ENCODE measurements around the gene RPS6KA2.
"Not testable (repeated sequence)": the region's sequence is repeated elsewhere in the genome, so short reads cannot be mapped to it uniquely, and the experiment has no call there.

Gene RPS6KA2

GRCh38 chr6:166395351-166395750, 231.7 kb downstream of the RPS6KA2 start:
- no peak for DNase-seq (ENCODE audit: low read depth)
- TF ChIP-seq CTCF (conservative IDR thresholded peaks at IDR 0.05; ENCODE audit: low read depth, low read length) = no peak
- no peak overlapping the region for H3K4me3 ChIP-seq (ENCODE audit: low read length)

- DNase-seq (ENCODE audit: low read depth) = no peak
- no peak overlapping the region for H3K4me3 ChIP-seq (ENCODE audit: low read length)
- TF ChIP-seq CTCF (conservative IDR thresholded peaks at IDR 0.05; ENCODE audit: low read depth, low read length) = no peak
Measured at GRCh38 chr6:166394036-166394892, 232.8 kb downstream of the RPS6KA2 start.

GRCh38 chr6:166393535-166393823, 233.6 kb downstream of the RPS6KA2 start:
- no peak for DNase-seq (ENCODE audit: low read depth)
- no peak overlapping the region for H3K4me3 ChIP-seq (ENCODE audit: low read length)
- TF ChIP-seq CTCF (conservative IDR thresholded peaks at IDR 0.05; ENCODE audit: low read depth, low read length) = no peak

- H3K4me3 ChIP-seq (ENCODE audit: low read length); DNase-seq (ENCODE audit: low read depth): not testable (repeated sequence)
Measured at GRCh38 chr6:166392755-166393534, 234.1 kb downstream of the RPS6KA2 start.

- no peak for TF ChIP-seq CTCF (conservative IDR thresholded peaks at IDR 0.05; ENCODE audit: low read depth, low read length)
- no peak for DNase-seq (ENCODE audit: low read depth)
- no peak overlapping the region for H3K4me3 ChIP-seq (ENCODE audit: low read length)
Measured at GRCh38 chr6:166389119-166389518, 237.9 kb downstream of the RPS6KA2 start.

GRCh38 chr6:166388290-166389004, 238.6 kb downstream of the RPS6KA2 start:
- H3K4me3 ChIP-seq (ENCODE audit: low read length) = no peak overlapping the region
- TF ChIP-seq CTCF (conservative IDR thresholded peaks at IDR 0.05; ENCODE audit: low read depth, low read length) = no peak
- no peak for DNase-seq (ENCODE audit: low read depth)

- TF ChIP-seq CTCF (conservative IDR thresholded peaks at IDR 0.05; ENCODE audit: low read depth, low read length) = no peak
- peak; percentile 18 for DNase-seq (ENCODE audit: low read depth)
- H3K4me3 ChIP-seq (ENCODE audit: low read length) = no peak overlapping the region
Measured at GRCh38 chr6:166387642-166388289, 239.3 kb downstream of the RPS6KA2 start.

GRCh38 chr6:166387098-166387497, 240.0 kb downstream of the RPS6KA2 start:
- H3K4me3 ChIP-seq (ENCODE audit: low read length); DNase-seq (ENCODE audit: low read depth): not testable (repeated sequence)

All from retinal pigment epithelial cell (primary cell).